OCI-LY1 (cell line): ENCODE data around the gene ST3GAL4.

ENCODE experiments used
- H2AFZ ChIP-seq: fragments of 200-600 bp; sonication (generic), shearing (Covaris generic); 2 replicates; pipeline ENCODE4 v1.6.0; 2014; ENCODE audit warnings: antibody characterized with exemption, mild to moderate bottlenecking, low read length
- H3F3A ChIP-seq: fragments of 200-600 bp; sonication (generic), shearing (Covaris generic); 2 replicates; pipeline ENCODE4 v1.6.0; 2014; ENCODE audit warnings: mild to moderate bottlenecking, antibody characterized with exemption, low read length, moderate library complexity; ENCODE audit not compliant: insufficient read depth
- H3K27ac ChIP-seq: fragments of 200-600 bp; sonication (generic); 2 replicates; pipeline ENCODE4 v1.5.1; 2014; ENCODE audit warnings: low read length, mixed run types, mild to moderate bottlenecking, low read depth; ENCODE audit not compliant: poor library complexity, severe bottlenecking
- H3K27me3 ChIP-seq: fragments of 200-600 bp; sonication (generic); 2 replicates; pipeline ENCODE4 v1.6.0; 2014; ENCODE audit warnings: antibody characterized with exemption, mild to moderate bottlenecking, low read length, moderate library complexity; ENCODE audit not compliant: insufficient read depth
- H3K36me3 ChIP-seq: fragments of 200-600 bp; sonication (generic); 2 replicates; pipeline ENCODE4 v1.6.1; 2014; ENCODE audit warnings: mild to moderate bottlenecking, antibody characterized with exemption, low read length, moderate library complexity, mixed read lengths; ENCODE audit not compliant: insufficient read depth
- H3K4me1 ChIP-seq: fragments of 200-600 bp; sonication (generic); 2 replicates; pipeline ENCODE4 v1.5.1; 2014; ENCODE audit warnings: mild to moderate bottlenecking, low read length, moderate library complexity; ENCODE audit not compliant: insufficient read depth, severe bottlenecking
- H3K4me2 ChIP-seq: fragments of 200-600 bp; sonication (generic), shearing (Covaris generic); 2 replicates; pipeline ENCODE4 v1.6.1; 2014; ENCODE audit warnings: low read length
- H3K4me3 ChIP-seq: fragments of 200-600 bp; sonication (generic); 2 replicates; pipeline ENCODE4 v1.5.1; 2014; ENCODE audit warnings: low read length, low read depth, mild to moderate bottlenecking, mixed read lengths; ENCODE audit not compliant: poor library complexity, severe bottlenecking
- H3K79me2 ChIP-seq: fragments of 200-600 bp; shearing (Covaris generic); 2 replicates; pipeline ENCODE4 v1.6.1; 2016; ENCODE audit warnings: mixed run types, low read length, mixed read lengths; ENCODE audit not compliant: insufficient read depth
- H3K9ac ChIP-seq: fragments of 200-600 bp; sonication (generic), shearing (Covaris generic); 2 replicates; pipeline ENCODE4 v1.6.1; 2014; ENCODE audit warnings: mild to moderate bottlenecking, low read length, mixed read lengths
- H3K9me2 ChIP-seq: fragments of 200-600 bp; sonication (generic), shearing (Covaris generic); 2 replicates; pipeline ENCODE4 v1.6.1; 2014; ENCODE audit warnings: low read depth, mild to moderate bottlenecking, low read length, mixed read lengths
- H3K9me3 ChIP-seq: fragments of 200-600 bp; shearing (Covaris generic); 2 replicates; pipeline ENCODE4 v1.6.1; 2014; ENCODE audit warnings: low read length, mixed read lengths
- H4K20me1 ChIP-seq: fragments of 200-600 bp; sonication (generic), shearing (Covaris generic); 2 replicates; pipeline ENCODE4 v1.6.0; 2016; ENCODE audit warnings: mild to moderate bottlenecking, low read length; ENCODE audit not compliant: insufficient read depth
- EZH2 ChIP-seq: fragments of 200-600 bp; sonication (generic), shearing (Covaris generic); IDR thresholded peaks from 2 replicates; pipeline ENCODE4 v1.8.0; 2017; ENCODE audit warnings: borderline replicate concordance, mixed run types, mild to moderate bottlenecking, antibody characterized with exemption, low read length, moderate library complexity, mixed read lengths
- TF ChIP-seq, protein P1 (sequence below): fragments of 200-600 bp; sonication (generic), shearing (Covaris generic); IDR thresholded peaks from 2 replicates; pipeline ENCODE4 v1.5.1; 2017; ENCODE audit warnings: mild to moderate bottlenecking, antibody characterized with exemption, low read length, moderate library complexity, mixed read lengths

The ST3GAL4 gene

DNA sequence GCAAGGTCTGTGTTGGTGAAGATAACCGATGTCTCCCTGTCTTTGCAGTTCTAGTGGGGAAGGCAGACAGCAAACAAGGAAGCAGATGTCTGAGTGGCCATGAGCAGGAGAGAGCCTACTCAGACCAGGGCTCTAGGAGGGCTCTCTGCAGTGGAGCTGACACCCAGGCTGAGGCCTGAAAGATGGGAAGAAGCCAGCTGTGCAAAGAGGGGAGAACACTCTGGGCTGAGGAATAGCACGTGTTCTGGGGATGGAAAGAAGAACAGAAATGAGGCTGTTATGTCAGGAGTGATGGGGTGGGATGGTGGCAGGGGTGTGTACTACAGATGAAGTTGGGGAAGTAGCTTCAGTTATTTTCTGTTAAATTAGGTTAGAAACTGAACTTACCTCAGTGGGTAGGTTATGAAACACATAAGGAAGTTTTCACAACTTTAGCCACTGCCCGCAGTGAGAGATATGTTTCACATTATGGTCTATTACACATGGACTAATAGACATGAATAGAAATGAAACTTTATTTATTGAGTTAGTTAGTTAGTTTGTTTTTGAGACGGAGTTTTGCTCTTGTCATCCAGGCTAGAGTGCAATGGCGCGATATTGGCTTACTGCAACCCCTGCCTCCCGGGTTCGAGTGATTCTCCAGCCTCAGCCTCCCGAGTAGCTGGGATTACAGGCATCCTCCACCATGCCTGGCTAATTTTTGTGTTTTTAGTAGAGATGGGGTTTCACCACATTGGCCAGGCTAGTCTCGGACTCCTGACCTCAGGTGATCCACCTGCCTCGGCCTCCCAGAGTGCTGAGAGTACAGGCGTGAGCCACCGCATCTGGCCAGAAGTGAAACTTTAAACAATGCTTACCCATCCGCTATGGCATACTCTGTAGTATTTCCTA, 43.8 kb upstream of the ST3GAL4 start:
- no peaks in the 10 kb centered on the region for H3K9me2 ChIP-seq
- peaks cover 72% of the 10 kb centered on the region for H3K36me3 ChIP-seq
- H3K9ac ChIP-seq: no peak overlapping the region
- H3K79me2 ChIP-seq: no peaks in the 10 kb centered on the region
- H3F3A ChIP-seq: no peaks in the 10 kb centered on the region
- no peak overlapping the region for H3K4me3 ChIP-seq
- H3K27ac ChIP-seq: no peak overlapping the region
- no peaks in the 10 kb centered on the region for H4K20me1 ChIP-seq
- H3K27me3 ChIP-seq: no peaks in the 10 kb centered on the region
- peaks cover under 1% of the 10 kb centered on the region for H3K4me1 ChIP-seq
- H3K9me3 ChIP-seq: no peaks in the 10 kb centered on the region
- H2AFZ ChIP-seq: no peak overlapping the region
- no peak overlapping the region for H3K4me2 ChIP-seq
- TF ChIP-seq EZH2: no peak
- TF ChIP-seq, protein P1, sequence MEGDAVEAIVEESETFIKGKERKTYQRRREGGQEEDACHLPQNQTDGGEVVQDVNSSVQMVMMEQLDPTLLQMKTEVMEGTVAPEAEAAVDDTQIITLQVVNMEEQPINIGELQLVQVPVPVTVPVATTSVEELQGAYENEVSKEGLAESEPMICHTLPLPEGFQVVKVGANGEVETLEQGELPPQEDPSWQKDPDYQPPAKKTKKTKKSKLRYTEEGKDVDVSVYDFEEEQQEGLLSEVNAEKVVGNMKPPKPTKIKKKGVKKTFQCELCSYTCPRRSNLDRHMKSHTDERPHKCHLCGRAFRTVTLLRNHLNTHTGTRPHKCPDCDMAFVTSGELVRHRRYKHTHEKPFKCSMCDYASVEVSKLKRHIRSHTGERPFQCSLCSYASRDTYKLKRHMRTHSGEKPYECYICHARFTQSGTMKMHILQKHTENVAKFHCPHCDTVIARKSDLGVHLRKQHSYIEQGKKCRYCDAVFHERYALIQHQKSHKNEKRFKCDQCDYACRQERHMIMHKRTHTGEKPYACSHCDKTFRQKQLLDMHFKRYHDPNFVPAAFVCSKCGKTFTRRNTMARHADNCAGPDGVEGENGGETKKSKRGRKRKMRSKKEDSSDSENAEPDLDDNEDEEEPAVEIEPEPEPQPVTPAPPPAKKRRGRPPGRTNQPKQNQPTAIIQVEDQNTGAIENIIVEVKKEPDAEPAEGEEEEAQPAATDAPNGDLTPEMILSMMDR: no peak

DNA sequence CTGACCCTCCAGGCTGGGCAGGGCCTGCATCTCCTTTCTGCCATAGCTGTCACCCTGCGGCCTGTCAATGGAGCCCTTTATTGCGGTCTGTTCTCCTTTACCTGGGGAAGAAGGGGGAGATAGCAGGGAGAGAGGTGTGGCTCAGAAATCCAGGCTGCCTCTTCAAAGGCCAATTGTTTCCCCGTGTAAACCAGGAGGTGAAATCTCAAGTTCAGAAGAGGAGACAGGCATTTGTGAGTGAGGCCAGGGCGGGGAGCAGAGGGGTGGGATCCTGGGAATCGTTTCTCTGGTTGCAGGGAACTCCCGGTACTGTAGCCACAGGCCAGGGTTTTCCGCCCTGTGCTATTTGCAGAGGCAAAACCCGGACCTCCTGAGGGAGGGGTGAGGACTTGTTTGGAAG, 42.5 kb upstream of the ST3GAL4 start:
- H3K9ac ChIP-seq: no peak overlapping the region
- no peaks in the 10 kb centered on the region for H3K9me3 ChIP-seq
- no peak overlapping the region for H3K4me2 ChIP-seq
- H3K4me1 ChIP-seq: peaks cover under 1% of the 10 kb centered on the region
- no peaks in the 10 kb centered on the region for H3K79me2 ChIP-seq
- no peak overlapping the region for H2AFZ ChIP-seq
- H4K20me1 ChIP-seq: no peaks in the 10 kb centered on the region
- no peak overlapping the region for H3K27ac ChIP-seq
- H3K27me3 ChIP-seq: no peaks in the 10 kb centered on the region
- peaks cover 67% of the 10 kb centered on the region for H3K36me3 ChIP-seq
- no peaks in the 10 kb centered on the region for H3K9me2 ChIP-seq
- no peaks in the 10 kb centered on the region for H3F3A ChIP-seq
- TF ChIP-seq, protein P1: no peak
- TF ChIP-seq EZH2: no peak
- no peak overlapping the region for H3K4me3 ChIP-seq

DNA sequence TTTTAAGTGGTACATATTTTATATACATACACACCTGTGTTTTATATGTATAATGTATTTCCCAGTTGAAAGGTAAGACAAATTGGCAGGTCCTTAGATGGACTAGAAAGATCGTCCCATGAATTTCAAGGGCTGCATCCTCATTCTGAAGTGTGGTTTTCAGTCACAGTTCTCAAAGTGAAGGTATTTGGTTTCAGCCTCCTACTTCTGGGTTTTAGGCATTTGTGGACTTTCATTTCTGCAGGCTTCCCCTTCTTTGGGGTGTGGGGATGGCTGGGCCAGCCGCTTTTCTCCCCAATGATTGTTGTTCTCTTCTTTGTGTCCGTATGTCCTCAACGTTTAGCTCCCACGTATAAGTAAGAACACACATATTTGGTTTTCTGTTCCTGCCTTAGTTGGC, 41.7 kb upstream of the ST3GAL4 start:
- Histone ChIP-seq H3K9me2 (no peaks in the 10 kb centered on the region), H3K36me3 (peaks cover 63% of the 10 kb centered on the region), H2AFZ (no peak overlapping the region), H3K27ac (no peak overlapping the region), H3K4me1 (peaks cover 9% of the 10 kb centered on the region), H3K27me3 (no peaks in the 10 kb centered on the region), H3K9ac (no peak overlapping the region), H3K9me3 (no peaks in the 10 kb centered on the region), H4K20me1 (no peaks in the 10 kb centered on the region), H3F3A (no peaks in the 10 kb centered on the region), H3K4me3 (no peak overlapping the region), H3K79me2 (no peaks in the 10 kb centered on the region), H3K4me2 (no peak overlapping the region)
- TF ChIP-seq, protein P1: no peak
- TF ChIP-seq EZH2: no peak
